CD4-positive, alpha-beta T cell (primary cell): Measurements from ENCODE around the gene NRG4. TPM values are rescaled to one million over a fixed set of nuclear protein-coding genes. Genes with fewer than 3 reads are reported as not detected.

Experiments used
- ATAC-seq: fragments of 200-7000 bp; cut with Tn5 transposase; one replicate; pipeline ENCODE4 v1.10.0; 2022; ENCODE audit warnings: mild to moderate bottlenecking; ENCODE audit not compliant: poor library complexity
- CTCF ChIA-PET: fragments of 350-600 bp; sonication (Branson Sonifier 250); formaldehyde crosslinking; loops from one replicate; lab custom pipeline; 2021; ENCODE audit warnings: antibody characterized with exemption, inconsistent platforms; lab: Charles Lee
- POLR2A ChIA-PET: fragments of 350-600 bp; sonication (Branson Sonifier 250); formaldehyde crosslinking; loops from one replicate; lab custom pipeline; 2021; ENCODE audit warnings: antibody characterized with exemption, inconsistent platforms; lab: Charles Lee
- DNase-seq, 14 experiments: peaks; one replicate each; pipeline ENCODE4 v3.0.0-alpha.2; 2013 to 2020; ENCODE audit warnings: mixed read lengths in 2 of 14
- H3K27ac ChIP-seq, 2 donors: one replicate each; pipeline versions ENCODE4 v1.5.1 to v1.7.0; 2013; ENCODE audit warnings: low read length in 2 of 2, low read depth in 1 of 2, mild to moderate bottlenecking in 1 of 2
- H3K27me3 ChIP-seq, 2 experiments: 1 replicate in 1 of 2; 2 replicates in 1 of 2; pipeline versions ENCODE4 v1.6.1 to v1.7.0; 2013; ENCODE audit warnings: low read length in 2 of 2, control low read depth in 1 of 2, mild to moderate bottlenecking in 1 of 2, moderate library complexity in 1 of 2; ENCODE audit not compliant: insufficient read depth in 2 of 2, control insufficient read depth in 1 of 2
- H3K36me3 ChIP-seq: one replicate; pipeline ENCODE4 v1.6.1; 2013; ENCODE audit warnings: low read length, control low read depth; ENCODE audit not compliant: insufficient read depth
- H3K4me1 ChIP-seq: one replicate; pipeline ENCODE4 v1.6.1; 2013; ENCODE audit warnings: low read length, control low read depth; ENCODE audit not compliant: insufficient read depth
- H3K4me3 ChIP-seq: one replicate; pipeline ENCODE4 v1.5.1; 2013; ENCODE audit warnings: mild to moderate bottlenecking, low read length, moderate library complexity
- H3K9me3 ChIP-seq, 2 experiments: 1 replicate in 1 of 2; 2 replicates in 1 of 2; pipeline versions ENCODE4 v1.6.1 to v1.7.0; 2013; ENCODE audit warnings: low read length in 2 of 2, mild to moderate bottlenecking in 2 of 2, control low read depth in 1 of 2, moderate library complexity in 1 of 2; ENCODE audit not compliant: control insufficient read depth in 1 of 2, insufficient read depth in 1 of 2
- H3K27ac Mint-ChIP-seq: one replicate; pipeline ENCODE4 v1.8.0; 2020; ENCODE audit warnings: mixed read lengths
- H3K27me3 Mint-ChIP-seq: one replicate; pipeline ENCODE4 v1.8.0; 2021; ENCODE audit warnings: mixed read lengths
- H3K36me3 Mint-ChIP-seq: one replicate; pipeline ENCODE4 v1.8.0; 2021; ENCODE audit warnings: low read depth, mixed read lengths
- H3K4me1 Mint-ChIP-seq: one replicate; pipeline ENCODE4 v1.8.0; 2021; ENCODE audit warnings: low read depth, mixed read lengths
- H3K4me3 Mint-ChIP-seq: one replicate; pipeline ENCODE4 v1.8.0; 2020; ENCODE audit warnings: mild to moderate bottlenecking, mixed read lengths
- H3K9me3 Mint-ChIP-seq: one replicate; pipeline ENCODE4 v1.8.0; 2020; ENCODE audit warnings: mixed read lengths
- intact Hi-C, 2 experiments: fragments of 100-400 bp; cut with DNase I in 1 of 2; cut with micrococcal nuclease in 1 of 2; formaldehyde crosslinking; loops; one replicate each; pipeline versions ENCODE4 v1.15.1 to v1.9.0; 2023 to 2025; cut with DNase I, micrococcal nuclease
- total RNA-seq, 174 experiments: library from RNA in 2 of 174; stranded (reverse) in 2 of 174; gene quantifications; one replicate each; pipeline ENCODE4 v1.2.3 and lab custom pipeline; 2021 to 2026
- TF ChIP-seq, protein P1 (sequence below): fragments of 200-600 bp; IDR thresholded peaks from one replicate; pipeline ENCODE4 v1.8.0; 2022; ENCODE audit warnings: antibody characterized with exemption, mild to moderate bottlenecking

NRG4 gene
- total RNA-seq, 2 experiments from 2014 or later: not detected

DNA sequence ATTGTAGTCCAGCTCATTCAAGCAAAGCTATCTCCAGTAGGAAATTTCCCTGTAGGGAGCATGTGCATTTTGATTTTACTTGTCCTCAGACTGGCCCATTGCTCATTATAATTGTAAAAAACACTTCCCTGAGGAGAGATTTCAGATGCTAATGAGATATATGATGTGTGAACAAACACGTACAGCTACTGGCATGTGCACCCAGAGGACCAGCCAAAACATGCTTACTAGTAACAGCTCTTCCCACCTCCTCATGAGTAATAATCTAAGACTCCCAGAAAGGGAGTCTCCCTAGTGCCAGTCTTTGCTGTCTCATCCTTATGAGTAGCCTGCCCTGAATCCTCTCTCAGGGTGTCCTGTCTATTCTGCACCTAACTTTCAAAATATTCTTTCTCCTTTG is 65.1 kb downstream of the NRG4 start:
- Histone ChIP-seq H3K4me1 (no peaks in the 10 kb centered on the region), H3K36me3 (no peaks in the 10 kb centered on the region), H3K27me3 (peaks cover 0 to 1% of the 10 kb centered on the region in 2 experiments), H3K9me3 (no peaks in the 10 kb centered on the region), H3K4me3 (no peak overlapping the region), H3K27ac (no peak overlapping the region)
- DNase-seq: no peak
- intact Hi-C loops: no loop called here
- H3K27ac Mint-ChIP-seq: no peak overlapping the region
- no peaks in the 10 kb centered on the region for H3K4me1 Mint-ChIP-seq
- ATAC-seq: no peak
- ChIA-PET POLR2A (no interaction called here), CTCF (no interaction called here)
- TF ChIP-seq, protein P1, sequence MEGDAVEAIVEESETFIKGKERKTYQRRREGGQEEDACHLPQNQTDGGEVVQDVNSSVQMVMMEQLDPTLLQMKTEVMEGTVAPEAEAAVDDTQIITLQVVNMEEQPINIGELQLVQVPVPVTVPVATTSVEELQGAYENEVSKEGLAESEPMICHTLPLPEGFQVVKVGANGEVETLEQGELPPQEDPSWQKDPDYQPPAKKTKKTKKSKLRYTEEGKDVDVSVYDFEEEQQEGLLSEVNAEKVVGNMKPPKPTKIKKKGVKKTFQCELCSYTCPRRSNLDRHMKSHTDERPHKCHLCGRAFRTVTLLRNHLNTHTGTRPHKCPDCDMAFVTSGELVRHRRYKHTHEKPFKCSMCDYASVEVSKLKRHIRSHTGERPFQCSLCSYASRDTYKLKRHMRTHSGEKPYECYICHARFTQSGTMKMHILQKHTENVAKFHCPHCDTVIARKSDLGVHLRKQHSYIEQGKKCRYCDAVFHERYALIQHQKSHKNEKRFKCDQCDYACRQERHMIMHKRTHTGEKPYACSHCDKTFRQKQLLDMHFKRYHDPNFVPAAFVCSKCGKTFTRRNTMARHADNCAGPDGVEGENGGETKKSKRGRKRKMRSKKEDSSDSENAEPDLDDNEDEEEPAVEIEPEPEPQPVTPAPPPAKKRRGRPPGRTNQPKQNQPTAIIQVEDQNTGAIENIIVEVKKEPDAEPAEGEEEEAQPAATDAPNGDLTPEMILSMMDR: no peak
- H3K27me3 Mint-ChIP-seq: peaks cover 46% of the 10 kb centered on the region
- no peaks in the 10 kb centered on the region for H3K36me3 Mint-ChIP-seq
- no peaks in the 10 kb centered on the region for H3K9me3 Mint-ChIP-seq
- no peak overlapping the region for H3K4me3 Mint-ChIP-seq

DNA sequence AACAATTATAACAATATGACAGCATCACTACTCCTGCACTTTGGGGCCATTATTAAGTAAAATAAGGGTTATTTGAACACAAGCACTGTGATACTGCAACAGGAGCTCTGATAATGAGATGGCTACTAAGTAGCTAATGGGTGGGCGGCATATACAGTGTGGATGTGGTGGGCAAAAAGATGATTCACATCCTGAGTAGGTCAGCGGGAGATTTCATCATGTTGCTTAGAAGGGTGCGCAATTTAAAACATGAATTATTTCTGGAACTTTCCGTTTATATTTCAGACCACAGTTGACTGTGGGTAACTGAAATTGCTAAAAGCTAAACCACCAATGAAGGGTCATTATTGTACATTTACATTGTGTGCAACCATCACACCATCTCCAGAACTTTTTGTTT is 66.3 kb downstream of the NRG4 start:
- Mint-ChIP-seq H3K4me3 (no peak overlapping the region), H3K27ac (no peak overlapping the region), H3K9me3 (peaks cover 1% of the 10 kb centered on the region), H3K36me3 (no peaks in the 10 kb centered on the region), H3K27me3 (peaks cover 39% of the 10 kb centered on the region), H3K4me1 (no peaks in the 10 kb centered on the region)
- ATAC-seq: no peak
- H3K27ac ChIP-seq: no peak overlapping the region
- TF ChIP-seq, protein P1: no peak
- no peaks in the 10 kb centered on the region for H3K36me3 ChIP-seq
- no peaks in the 10 kb centered on the region for H3K9me3 ChIP-seq
- DNase-seq: no peak
- ChIA-PET CTCF (no interaction called here), POLR2A (no interaction called here)
- H3K27me3 ChIP-seq: no peaks in the 10 kb centered on the region
- intact Hi-C loops: no loop called here
- H3K4me1 ChIP-seq: no peaks in the 10 kb centered on the region
- no peak overlapping the region for H3K4me3 ChIP-seq

DNA sequence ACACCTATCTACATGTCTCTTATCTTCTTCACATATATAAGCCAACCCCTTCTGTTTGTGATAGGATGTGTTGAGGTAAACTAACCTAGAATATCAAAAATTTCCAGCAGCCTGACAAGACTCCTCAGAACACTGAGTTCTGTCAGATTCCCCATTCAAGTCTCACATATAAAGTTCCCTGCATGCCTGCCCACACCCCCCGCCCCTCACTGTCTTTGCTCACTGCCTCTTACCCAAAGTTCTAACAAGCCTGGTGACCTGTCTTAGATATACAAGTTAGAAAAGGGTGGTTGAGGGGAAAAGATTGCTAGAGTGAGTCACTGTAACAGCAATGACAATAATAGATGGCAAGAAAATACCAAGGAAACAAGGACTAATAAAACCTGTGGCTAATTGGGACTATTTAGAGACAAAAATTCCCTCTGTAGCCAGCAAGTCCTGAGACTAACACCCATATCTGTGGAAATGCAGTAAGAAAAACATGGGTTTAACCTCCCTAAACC is 68.5 kb downstream of the NRG4 start:
- peaks cover 17% of the 10 kb centered on the region for H3K27me3 Mint-ChIP-seq
- H3K4me1 Mint-ChIP-seq: no peaks in the 10 kb centered on the region
- no peak overlapping the region for H3K4me3 Mint-ChIP-seq
- Histone ChIP-seq H3K27me3 (no peaks in the 10 kb centered on the region), H3K4me3 (no peak overlapping the region), H3K4me1 (no peaks in the 10 kb centered on the region), H3K27ac (no peak overlapping the region), H3K9me3 (no peaks in the 10 kb centered on the region), H3K36me3 (no peaks in the 10 kb centered on the region)
- ATAC-seq (no peak), DNase-seq (no peak)
- TF ChIP-seq, protein P1: no peak
- CTCF ChIA-PET: no interaction called here
- H3K36me3 Mint-ChIP-seq: no peaks in the 10 kb centered on the region
- intact Hi-C loops: no loop called here
- POLR2A ChIA-PET: no interaction called here
- no peak overlapping the region for H3K27ac Mint-ChIP-seq
- H3K9me3 Mint-ChIP-seq: peaks cover 6% of the 10 kb centered on the region
